ENCODE results near the gene R3HDM2. TPM values are rescaled to one million over a fixed set of nuclear protein-coding genes. Genes with fewer than 3 reads are reported as not detected.

R3HDM2 gene
- total RNA-seq, 1 donor, result 22.3 TPM

DNA sequence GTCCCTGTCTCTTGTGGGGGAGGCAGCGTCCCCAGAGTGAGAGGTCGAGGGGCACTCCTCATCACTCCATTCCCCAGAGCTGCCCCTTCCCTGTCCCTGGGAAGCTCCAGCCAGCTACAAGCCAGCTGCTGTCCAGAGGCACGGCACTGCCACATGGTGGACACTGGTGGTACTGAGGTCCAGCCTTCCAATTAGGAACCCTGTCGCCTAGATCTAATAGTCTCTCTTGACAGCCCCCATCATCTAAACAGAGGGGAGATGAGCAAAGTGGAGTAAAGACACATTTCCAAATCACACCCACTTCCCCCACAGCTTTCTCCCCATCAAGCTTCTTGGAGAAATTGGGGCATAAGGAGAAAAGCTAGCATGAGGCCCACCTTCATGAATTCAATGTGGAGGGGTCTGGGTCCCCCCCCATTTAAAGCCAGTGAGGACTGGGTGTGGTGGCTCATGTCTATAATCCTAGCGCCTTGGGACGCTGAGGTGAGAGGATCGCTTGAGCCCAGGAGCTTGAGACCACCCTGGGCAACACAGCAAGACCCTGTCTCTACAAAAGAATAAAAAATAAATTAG, 22.2 kb upstream of the R3HDM2 start:
- TF ChIP-seq, protein P1, sequence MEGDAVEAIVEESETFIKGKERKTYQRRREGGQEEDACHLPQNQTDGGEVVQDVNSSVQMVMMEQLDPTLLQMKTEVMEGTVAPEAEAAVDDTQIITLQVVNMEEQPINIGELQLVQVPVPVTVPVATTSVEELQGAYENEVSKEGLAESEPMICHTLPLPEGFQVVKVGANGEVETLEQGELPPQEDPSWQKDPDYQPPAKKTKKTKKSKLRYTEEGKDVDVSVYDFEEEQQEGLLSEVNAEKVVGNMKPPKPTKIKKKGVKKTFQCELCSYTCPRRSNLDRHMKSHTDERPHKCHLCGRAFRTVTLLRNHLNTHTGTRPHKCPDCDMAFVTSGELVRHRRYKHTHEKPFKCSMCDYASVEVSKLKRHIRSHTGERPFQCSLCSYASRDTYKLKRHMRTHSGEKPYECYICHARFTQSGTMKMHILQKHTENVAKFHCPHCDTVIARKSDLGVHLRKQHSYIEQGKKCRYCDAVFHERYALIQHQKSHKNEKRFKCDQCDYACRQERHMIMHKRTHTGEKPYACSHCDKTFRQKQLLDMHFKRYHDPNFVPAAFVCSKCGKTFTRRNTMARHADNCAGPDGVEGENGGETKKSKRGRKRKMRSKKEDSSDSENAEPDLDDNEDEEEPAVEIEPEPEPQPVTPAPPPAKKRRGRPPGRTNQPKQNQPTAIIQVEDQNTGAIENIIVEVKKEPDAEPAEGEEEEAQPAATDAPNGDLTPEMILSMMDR (IDR thresholded peaks at IDR 0.05; ENCODE audit: insufficient read depth, low read length), result peak; percentile 96
- peak; percentile 81 for DNase-seq (ENCODE audit: low read depth)
- no peak overlapping the region for H3K4me3 ChIP-seq (ENCODE audit: low read depth, low read length)

DNA sequence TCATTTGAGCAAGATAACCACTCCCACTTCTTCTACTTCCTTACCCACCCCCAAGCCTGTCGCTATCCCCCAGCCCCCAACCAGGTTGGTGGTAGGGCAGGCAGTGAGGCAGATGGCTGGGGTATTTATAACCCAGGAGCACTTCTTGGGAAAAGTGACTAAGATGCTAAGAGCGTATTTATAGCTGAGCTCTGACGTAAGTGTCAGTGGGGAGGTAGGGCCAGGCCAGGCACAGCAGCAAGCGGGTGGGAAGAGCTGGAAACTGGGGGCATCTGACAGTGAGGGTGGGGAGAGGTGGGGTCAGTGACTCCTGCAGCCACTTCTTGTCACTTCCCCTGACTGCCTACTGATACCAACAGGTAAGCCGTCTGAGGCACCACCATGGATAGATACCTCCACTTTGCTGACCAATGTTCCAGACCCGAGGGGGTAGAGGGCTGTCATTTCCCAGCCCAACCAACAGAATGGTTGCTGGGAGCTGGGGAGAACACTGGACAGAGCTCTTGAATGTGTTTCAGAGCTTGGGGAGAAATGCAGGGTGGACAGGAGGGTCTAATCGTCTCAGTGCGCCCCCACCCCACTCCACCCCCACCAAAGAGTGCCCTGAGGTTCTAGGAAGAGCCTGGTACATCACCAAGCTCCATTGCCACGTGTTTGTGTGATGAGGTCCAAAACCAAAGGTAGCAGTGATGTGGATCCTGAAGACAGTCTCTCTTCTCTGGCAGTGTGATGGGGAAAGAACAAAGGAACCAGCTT, 21.5 kb upstream of the R3HDM2 start:
- no peak overlapping the region for H3K4me3 ChIP-seq (ENCODE audit: low read depth, low read length)
- DNase-seq (ENCODE audit: low read depth), result peak; percentile 86
- TF ChIP-seq, protein P1 (IDR thresholded peaks at IDR 0.05; ENCODE audit: insufficient read depth, low read length), result no peak

DNA sequence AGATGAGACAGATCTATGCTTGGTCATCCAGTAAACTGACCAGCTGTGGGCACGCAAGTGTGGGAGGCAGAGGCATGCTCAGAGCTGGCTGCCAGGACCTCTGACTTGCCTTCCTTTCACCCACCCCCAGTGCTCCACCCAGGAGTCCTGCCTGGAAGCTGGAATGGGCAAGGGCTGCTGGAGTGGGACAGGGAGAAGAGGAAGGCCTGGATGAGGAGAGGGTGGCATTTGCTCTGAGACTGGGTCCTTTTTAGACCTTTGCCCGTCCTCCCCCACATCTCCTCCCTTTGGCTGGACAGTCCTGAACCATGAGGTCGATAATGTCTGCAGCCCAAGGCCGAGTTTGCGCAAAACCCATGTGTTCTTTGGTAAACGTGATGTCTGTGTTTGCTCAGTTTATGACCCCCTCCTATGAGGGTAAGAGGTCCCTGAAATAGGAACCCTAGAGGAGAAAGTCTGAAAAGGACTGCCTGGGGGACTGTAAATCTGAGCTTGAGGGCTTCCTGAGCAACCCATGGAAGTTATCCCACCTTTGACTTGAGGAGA, 20.5 kb upstream of the R3HDM2 start:
- no peak overlapping the region for H3K4me3 ChIP-seq (ENCODE audit: low read depth, low read length)
- no peak for DNase-seq (ENCODE audit: low read depth)
- TF ChIP-seq, protein P1 (IDR thresholded peaks at IDR 0.05; ENCODE audit: insufficient read depth, low read length), result no peak

DNA sequence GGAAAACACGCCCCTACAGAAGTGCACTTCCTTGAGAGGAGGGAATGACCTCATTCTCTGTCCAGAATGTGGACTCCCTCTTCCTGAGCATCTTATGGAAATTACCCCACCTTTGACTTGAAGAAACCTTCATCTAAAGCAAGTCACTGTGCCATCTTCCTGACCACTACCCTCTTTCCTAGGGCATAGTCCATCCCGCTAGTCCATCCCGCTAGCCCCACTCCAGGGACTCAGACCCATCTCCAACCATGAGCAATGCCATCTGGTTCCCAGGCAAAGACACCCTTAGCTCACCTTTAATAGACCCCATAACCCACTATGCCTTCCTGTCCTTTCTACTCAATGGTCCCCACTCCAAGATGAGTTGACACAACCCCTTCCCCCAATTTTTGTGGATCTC, 19.2 kb upstream of the R3HDM2 start:
- no peak overlapping the region for H3K4me3 ChIP-seq (ENCODE audit: low read depth, low read length)
- TF ChIP-seq, protein P1 (IDR thresholded peaks at IDR 0.05; ENCODE audit: insufficient read depth, low read length), result no peak
- no peak for DNase-seq (ENCODE audit: low read depth)

DNA sequence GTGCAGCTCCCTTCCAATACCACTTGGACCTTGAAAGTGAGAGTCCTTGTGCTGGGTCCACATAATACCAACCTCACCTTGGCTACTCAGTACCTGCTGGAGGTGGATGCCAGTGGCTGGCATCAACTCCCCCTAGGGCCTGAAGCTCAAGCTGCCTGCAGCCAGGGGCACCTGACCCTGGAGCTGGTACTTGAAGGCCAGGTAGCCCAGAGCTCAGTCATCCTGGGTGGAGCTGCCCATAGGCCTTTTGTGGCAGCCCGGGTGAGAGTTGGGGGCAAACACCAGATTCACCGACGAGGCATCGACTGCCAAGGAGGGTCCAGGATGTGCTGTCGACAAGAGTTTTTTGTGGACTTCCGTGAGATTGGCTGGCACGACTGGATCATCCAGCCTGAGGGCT, 18.5 kb upstream of the R3HDM2 start:
- no peak for DNase-seq (ENCODE audit: low read depth)
- TF ChIP-seq, protein P1 (IDR thresholded peaks at IDR 0.05; ENCODE audit: insufficient read depth, low read length), result no peak
- H3K4me3 ChIP-seq (ENCODE audit: low read depth, low read length), result no peak overlapping the region

DNA sequence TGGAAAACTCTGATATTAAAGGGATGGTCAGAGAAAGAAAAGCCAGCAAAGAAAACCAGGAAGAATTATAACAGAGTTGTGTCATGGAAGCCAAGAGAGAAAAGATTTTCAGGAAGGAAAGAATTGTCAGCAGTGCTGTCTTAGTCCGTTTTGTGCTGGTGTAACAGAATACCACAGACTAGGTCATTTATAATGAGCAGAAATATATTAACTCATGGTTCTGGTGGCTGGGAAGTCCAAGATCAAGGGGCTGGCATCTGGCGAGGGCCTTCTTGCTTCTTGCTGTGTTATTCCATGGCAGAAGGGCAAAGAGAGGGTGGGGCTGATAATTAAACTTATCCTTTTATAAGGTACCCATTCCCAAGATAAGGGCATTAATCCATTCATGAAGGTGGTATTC, 17.8 kb upstream of the R3HDM2 start:
- no peak for DNase-seq (ENCODE audit: low read depth)
- TF ChIP-seq, protein P1 (IDR thresholded peaks at IDR 0.05; ENCODE audit: insufficient read depth, low read length), result no peak
- H3K4me3 ChIP-seq (ENCODE audit: low read depth, low read length), result no peak overlapping the region
